ENCODE results near the gene NOP16.

The NOP16 gene, protein sequence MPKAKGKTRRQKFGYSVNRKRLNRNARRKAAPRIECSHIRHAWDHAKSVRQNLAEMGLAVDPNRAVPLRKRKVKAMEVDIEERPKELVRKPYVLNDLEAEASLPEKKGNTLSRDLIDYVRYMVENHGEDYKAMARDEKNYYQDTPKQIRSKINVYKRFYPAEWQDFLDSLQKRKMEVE

DNA sequence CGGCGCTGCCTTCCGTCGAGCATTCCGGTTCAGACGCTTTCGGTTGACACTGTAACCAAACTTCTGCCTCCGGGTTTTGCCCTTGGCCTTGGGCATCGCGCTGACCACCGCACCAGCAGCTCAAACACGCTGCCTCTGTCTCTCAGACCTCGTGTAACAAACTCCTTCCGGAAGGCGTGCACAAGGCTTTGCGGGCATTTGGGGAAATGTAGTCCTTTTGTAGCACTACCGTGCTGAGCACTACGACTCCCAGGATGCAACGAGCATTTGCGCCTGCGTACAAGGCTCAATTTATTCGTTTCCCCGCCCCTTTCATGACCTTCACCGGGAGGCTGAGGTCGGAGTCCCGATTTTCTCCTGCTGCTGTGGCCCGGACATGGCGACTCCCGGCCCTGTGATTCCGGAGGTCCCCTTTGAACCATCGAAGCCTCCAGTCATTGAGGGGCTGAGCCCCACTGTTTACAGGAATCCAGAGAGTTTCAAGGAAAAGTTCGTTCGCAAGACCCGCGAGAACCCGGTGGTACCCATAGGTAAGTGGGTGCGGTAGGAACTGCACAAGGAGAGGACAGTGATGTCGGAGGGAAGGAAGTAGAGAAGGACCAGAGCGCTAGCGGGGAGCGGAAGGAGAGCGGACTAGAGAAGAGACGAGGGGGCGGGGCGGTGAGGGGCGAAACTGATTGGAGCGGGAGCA lies at the start of gene NOP16, which contains the start of gene HIGD2A:
NOP16 (minus strand) TSS at position 155 of the 691 bp plus-strand sequence; CDS start at position 96, 59 bp downstream.
HIGD2A (plus strand) TSS at position 308 of the 691 bp plus-strand sequence; CDS start at position 377, 69 bp downstream.
- DNase-seq, result peak; percentile 99

GRCh38 chr5:176436656-176437055 lies 48.3 kb upstream of the NOP16 start:
- DNase-seq, result no peak

GRCh38 chr5:176432707-176433106 lies 44.3 kb upstream of the NOP16 start:
- no peak for DNase-seq

DNA sequence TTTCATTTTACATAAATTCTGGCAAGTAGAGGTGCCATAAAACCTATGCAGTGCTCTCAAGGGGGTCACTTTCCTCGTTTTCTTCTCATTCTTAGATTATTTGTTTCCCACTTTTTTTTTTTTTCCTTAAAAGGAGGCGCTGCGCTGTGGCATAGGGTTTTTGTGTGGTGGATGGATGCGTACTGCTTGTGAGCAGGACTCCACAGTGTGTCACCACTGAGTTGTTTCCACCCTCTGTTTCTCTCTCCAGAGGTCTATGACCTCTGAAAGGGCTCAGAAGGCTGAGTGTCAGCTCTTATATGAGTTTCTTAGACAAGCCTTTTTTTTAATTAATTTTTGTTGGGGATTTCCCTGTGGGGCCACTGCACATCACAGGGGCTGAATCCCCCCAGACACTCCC lies 41.6 kb upstream of the NOP16 start:
- no peak for DNase-seq

DNA sequence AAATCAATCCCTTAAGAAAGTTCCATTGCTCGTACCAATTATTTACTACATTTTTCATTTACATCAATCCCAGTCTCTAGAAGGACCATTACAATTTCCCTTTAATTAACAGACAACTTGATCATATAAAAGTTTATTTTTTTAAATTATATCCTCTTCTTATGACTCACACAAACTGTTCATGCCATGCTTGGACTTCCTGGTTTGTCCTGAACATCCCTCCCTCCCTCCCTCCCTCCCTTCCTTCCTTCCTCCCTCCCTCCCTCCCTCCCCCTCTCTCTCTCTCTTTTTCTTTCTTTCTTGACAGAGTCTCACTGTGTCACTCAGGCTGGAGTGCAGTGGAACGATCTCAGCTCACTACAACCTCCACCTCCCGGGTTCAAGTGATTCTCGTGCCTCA lies 39.6 kb upstream of the NOP16 start:
- no peak for DNase-seq

GRCh38 chr5:176426876-176427275 lies 38.5 kb upstream of the NOP16 start:
- DNase-seq, result no peak

GRCh38 chr5:176425791-176426190 lies 37.4 kb upstream of the NOP16 start:
- DNase-seq, result no peak

GRCh38 chr5:176425138-176425537 lies 36.7 kb upstream of the NOP16 start:
- no peak for DNase-seq

- no peak for DNase-seq
These were observed 35.8 kb upstream of the NOP16 start for GRCh38 chr5:176424181-176424580.

GRCh38 chr5:176420972-176421544 lies 32.7 kb upstream of the NOP16 start:
- DNase-seq, result no peak

GRCh38 chr5:176420086-176420485 lies 31.7 kb upstream of the NOP16 start:
- DNase-seq, result no peak

DNA sequence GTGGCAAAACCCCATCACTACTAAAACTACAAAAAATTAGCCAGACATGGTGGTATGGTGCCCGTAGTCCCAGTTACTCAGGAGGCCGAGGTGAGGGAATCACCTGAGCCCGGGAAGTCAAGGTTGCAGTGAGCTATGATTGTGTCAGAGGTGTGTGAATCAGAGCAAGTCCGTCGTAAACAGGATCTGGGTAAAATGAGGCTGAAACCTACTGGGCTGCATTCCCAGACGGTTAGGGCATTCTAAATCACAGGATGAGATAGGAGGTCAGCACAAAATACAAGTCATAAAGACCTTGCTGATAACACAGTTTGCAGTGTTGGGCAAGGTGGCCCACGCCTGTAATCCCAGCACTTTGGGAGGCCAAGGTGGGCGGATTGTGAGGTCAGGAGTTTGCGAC lies 29.9 kb upstream of the NOP16 start:
- no peak for DNase-seq

GRCh38 chr5:176416965-176417364 lies 28.6 kb upstream of the NOP16 start:
- DNase-seq, result no peak

- peak; percentile 93 for DNase-seq
These were observed 27.8 kb upstream of the NOP16 start, which contains the start of gene CLTB for GRCh38 chr5:176415952-176416924. Gene CLTB (minus strand): TSS chr5:176416539. CDS start chr5:176416363, 176 bp downstream.

- DNase-seq, result no peak
These were observed 27.0 kb upstream of the NOP16 start for GRCh38 chr5:176415240-176415951.

- DNase-seq, result no peak
These were observed 26.3 kb upstream of the NOP16 start for GRCh38 chr5:176414704-176415103.

DNA sequence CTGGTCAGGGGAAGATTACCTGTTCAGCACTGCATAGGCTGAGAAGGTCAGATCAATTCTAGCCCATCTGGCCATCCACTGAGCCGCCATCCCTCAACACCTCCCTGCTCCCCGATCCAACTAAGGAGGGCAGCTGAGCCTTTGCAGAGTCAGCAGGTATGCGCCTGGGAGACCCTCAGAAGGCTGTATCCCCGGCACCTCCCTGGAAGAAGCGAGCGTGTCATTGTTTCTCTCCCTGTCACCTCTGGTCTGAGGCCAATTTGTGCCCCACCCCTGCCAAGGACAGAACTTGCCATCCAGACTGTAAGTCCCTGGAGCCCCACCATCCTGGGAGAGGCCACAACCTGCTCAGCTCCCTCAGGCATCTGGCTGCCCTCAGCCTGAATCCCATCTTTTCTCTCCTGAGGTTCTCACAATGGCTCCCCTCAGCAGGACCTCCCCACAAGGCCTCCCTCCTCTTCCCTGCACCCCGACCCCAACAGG lies 25.4 kb upstream of the NOP16 start:
- DNase-seq, result no peak

GRCh38 chr5:176413255-176413565 lies 24.8 kb upstream of the NOP16 start:
- no peak for DNase-seq

- DNase-seq, result no peak
These were observed 24.3 kb upstream of the NOP16 start for GRCh38 chr5:176412517-176413254.

GRCh38 chr5:176410486-176411180 lies 22.2 kb upstream of the NOP16 start:
- DNase-seq, result no peak

GRCh38 chr5:176409765-176410164 lies 21.4 kb upstream of the NOP16 start:
- DNase-seq, result no peak
